ENCODE data around the gene FNDC11. TPM values are rescaled to one million over a fixed set of nuclear protein-coding genes. Genes with fewer than 3 reads are reported as not detected.

FNDC11 gene
- total and polyA plus RNA-seq, 2 donors (not counting 3 experiments of a cell fraction or from before 2014, with no cell fraction given), result 0.71 to 1.9 TPM

GRCh38 chr20:63595416-63596127, 41.6 kb downstream of the FNDC11 start:
- Histone ChIP-seq H3K4me1 (ENCODE audit: control insufficient read depth, extremely low read depth, insufficient read depth, low read length) (no peaks in the 10 kb centered on the region), H4K20me1 (replicated peaks; ENCODE audit: control insufficient read depth, extremely low read depth, insufficient read depth, low read length) (no peaks in the 10 kb centered on the region), H3K9me1 (replicated peaks; ENCODE audit: control insufficient read depth, extremely low read depth, insufficient read depth, low read length) (no peaks in the 10 kb centered on the region), H3K9me3 (replicated peaks; ENCODE audit: control insufficient read depth, insufficient read depth, low read length) (no peaks in the 10 kb centered on the region), H3K9ac (replicated peaks; ENCODE audit: extremely low read depth, insufficient read depth, low read length) (no peak overlapping the region), H3K27me3 (ENCODE audit: control insufficient read depth in 2 of 2, insufficient read depth in 2 of 2, low read length in 2 of 2) (no peaks in the 10 kb centered on the region), H3K79me2 (ENCODE audit: control insufficient read depth, insufficient read depth, low read length) (no peaks in the 10 kb centered on the region), H3K27ac (ENCODE audit: insufficient read depth, low read depth, low read length) (no peak overlapping the region), H2AFZ (ENCODE audit: low read depth, low read length) (no peak overlapping the region), H3K4me3 (replicated peaks in 1 of 3; ENCODE audit: insufficient read depth in 1 of 3, low read depth in 1 of 3, low read length in 3 of 3) (no peak overlapping the region), H3K4me2 (ENCODE audit: insufficient read depth, low read length) (no peak overlapping the region), H3K36me3 (ENCODE audit: control insufficient read depth in 2 of 2, extremely low read depth in 1 of 2, insufficient read depth in 2 of 2, low read length in 2 of 2) (peaks cover 0 to 29% of the 10 kb centered on the region in 2 experiments)
- no TSS peak for BruUV-seq (replicated peaks)
- intact Hi-C loops (cut with micrococcal nuclease), result loop anchor here (10.0 kb wide), 1 partner anchor 431 kb away; no protein-coding TSS in a partner anchor
- ChIA-PET CTCF (no interaction called here), POLR2A (interaction anchor here (0.5 kb wide), 1 partner anchor 178 kb away, joined by 4 read pairs; no protein-coding TSS in a partner anchor)
- DNase-seq (ENCODE audit: low read depth, low spot score), result no peak
- no peak for FAIRE-seq
- dilution Hi-C loops (cut with MboI; ENCODE audit: extremely low pct_ligation_motif_present, low sequenced_read_pairs), result no loop called here
- no peak for TF ChIP-seq MYC (IDR thresholded peaks at IDR 0.05; ENCODE audit: low read depth, low read length)
- no peak for TF ChIP-seq GATA2 (IDR thresholded peaks at IDR 0.05; ENCODE audit: insufficient read depth, insufficient read length, low read depth, low read length)
- no peak for TF ChIP-seq FOS (IDR thresholded peaks at IDR 0.05; ENCODE audit: borderline replicate concordance, insufficient read depth, low read length)
- no peak for TF ChIP-seq MAX (IDR thresholded peaks at IDR 0.05; ENCODE audit: insufficient read depth, insufficient read length)
- TF ChIP-seq CTCF (IDR thresholded peaks at IDR 0.05; ENCODE audit: extremely low read depth in 1 of 2, insufficient read depth in 1 of 2, low read depth in 1 of 2, low read length in 2 of 2), result no peak
- TF ChIP-seq POLR2AphosphoS5 (IDR thresholded peaks at IDR 0.05; ENCODE audit: insufficient read depth, low read depth, low read length), result no peak
- no peak for TF ChIP-seq JUN (IDR thresholded peaks at IDR 0.05; ENCODE audit: borderline replicate concordance, insufficient read depth, insufficient read length, low read depth)

Data from endothelial cell of umbilical vein (primary cell).